KG1 (cell line): ENCODE results near the gene KDM2A.
"Not testable (repeated sequence)": the region's sequence is repeated elsewhere in the genome, so short reads cannot be mapped to it uniquely, and the experiment has no call there.

Experiments used
- DNase-seq: peaks from one replicate; lab custom pipeline; 2025; lab: John Stamatoyannopoulos, UW

KDM2A gene

GRCh38 chr11:67168911-67169310 lies 49.8 kb downstream of the KDM2A start:
- not testable (repeated sequence) for DNase-seq

DNA sequence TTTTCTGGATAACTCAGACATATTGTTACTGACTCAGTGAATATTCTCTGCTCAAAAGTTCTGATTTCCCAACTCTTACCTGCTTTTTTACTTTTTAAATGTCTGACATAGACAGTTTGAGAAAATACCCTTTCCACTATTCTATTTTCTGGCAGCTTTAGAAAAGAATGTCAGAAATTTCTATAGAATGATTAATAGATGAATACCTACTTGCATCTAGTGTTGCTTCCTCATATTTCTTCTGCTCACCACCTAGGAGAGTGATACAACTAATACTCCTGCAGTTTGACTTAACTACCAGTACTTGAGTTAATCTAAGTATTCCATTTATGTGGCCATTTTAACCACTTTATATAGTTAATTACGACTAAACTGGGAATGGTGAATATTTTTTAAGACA lies 55.2 kb downstream of the KDM2A start:
- no peak for DNase-seq

GRCh38 chr11:67177399-67178281 lies 58.6 kb downstream of the KDM2A start:
- no peak for DNase-seq

DNA sequence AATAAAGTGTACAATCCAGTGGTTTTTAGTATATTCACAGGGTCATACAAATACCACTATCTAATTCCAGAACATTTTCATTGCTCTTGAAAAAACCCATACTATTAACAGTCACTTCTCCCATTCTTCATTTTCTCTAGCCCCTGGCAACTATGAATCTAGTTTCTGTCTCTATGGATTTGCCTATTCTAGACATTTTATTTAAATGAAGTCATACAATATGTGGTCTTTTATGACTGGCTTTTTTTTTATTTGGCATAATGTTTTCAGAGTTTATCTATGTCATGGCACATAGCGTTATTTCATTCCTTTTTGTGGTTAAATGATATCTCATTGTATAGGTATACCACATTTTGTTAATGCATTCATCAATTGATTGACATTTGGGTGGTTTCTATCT lies 59.4 kb downstream of the KDM2A start:
- DNase-seq = no peak

- no peak for DNase-seq
Measured at GRCh38 chr11:67178878-67179277, 59.8 kb downstream of the KDM2A start.

- DNase-seq = no peak
Measured at GRCh38 chr11:67179892-67180490, 60.9 kb downstream of the KDM2A start.

GRCh38 chr11:67194096-67194495 lies 75.0 kb downstream of the KDM2A start:
- no peak for DNase-seq

GRCh38 chr11:67195971-67196456 lies 77.0 kb downstream of the KDM2A start:
- DNase-seq = no peak

DNA sequence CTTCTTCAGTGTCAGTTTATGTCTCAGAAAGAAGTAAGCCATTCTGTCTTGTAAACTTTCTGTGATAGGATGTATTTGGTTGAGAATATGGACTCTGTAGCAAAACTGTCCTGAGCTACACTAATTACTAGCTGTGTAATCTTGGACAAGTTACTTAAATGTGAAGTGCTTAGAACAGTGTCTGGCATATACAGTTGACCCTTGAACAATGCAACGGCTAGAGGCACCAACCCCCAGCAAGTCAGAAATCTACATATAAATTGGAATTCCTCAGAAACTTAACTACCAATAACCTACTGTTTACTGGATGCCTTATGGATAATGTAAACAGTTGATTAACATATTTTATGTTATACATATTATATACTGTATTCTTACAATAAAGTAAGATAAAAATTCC lies 78.5 kb downstream of the KDM2A start:
- no peak for DNase-seq

DNA sequence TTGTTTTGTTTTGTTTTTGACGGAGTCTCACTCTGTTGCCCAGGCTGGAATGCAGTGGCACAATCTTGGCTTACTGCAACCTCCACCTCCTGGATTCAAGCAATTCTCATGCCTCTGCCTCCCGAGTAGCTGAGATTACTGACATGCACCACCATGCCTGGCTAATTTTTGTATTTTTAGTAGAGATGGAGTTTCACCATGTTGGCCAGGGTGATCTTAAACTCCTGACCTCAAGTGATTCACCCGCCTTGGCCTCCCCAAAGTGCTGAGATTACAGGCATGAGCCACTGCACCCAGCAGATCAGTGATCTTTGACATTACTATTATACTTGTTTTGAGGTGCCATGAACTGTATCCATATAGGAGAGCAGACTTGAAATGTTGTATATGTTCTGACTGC lies 79.7 kb downstream of the KDM2A start:
- DNase-seq = not testable (repeated sequence)

GRCh38 chr11:67199751-67200150 lies 80.7 kb downstream of the KDM2A start:
- DNase-seq = no peak

DNA sequence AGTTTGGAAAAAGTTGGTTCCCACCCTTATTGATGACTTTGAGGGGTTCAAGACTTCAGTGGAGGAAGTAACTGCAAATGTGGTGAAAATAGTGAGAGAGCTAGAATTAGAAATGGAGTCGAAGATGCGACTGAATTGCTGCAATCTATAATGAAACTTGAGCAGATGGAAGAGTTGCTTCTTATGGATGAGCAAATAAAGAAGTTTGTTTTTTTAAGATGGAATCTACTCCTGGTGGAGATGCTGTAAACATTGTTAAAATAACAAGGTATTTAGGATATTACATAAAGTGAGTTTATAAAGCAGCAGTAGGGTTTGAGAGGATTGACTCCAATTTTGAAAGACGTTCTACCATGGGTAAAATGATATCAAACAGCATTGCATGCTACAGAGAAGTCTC lies 83.0 kb downstream of the KDM2A start:
- DNase-seq = no peak

DNA sequence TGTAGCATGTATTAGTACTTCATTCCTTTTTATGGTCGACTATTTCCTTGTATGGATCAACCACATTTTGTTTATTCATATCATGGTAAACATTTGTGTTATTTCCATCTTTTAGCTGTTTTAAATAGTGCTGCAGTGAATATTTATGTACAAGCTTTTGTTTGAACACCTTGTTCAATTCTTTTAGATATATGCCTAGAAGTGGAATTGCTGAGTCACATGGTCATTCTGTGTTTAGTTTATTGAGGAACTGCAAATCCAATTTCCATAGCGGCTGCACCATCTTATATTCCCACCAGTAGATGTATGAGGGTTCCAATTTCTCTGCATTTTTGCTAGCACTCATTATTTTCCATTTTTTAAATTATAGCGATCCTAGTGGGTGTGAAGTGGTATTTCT lies 85.8 kb downstream of the KDM2A start:
- no peak for DNase-seq

DNA sequence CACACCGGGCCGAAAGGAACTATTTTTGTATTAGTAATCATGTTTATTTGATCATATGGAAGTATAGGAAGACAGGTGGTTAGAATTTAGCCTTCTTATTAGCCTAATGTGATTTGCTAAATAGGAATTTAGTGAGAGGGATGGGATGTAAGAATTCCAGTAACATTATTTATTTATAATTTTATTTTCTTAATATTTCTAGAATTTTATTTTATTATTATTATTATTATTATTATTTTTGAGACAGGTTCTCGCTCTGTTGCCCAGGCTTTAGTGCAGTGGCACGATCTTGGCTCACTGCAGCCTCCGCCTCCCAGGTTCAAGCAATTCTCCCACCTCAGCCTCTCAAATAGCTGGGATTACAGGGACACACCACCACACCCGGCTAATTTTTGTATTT lies 90.2 kb downstream of the KDM2A start:
- not testable (repeated sequence) for DNase-seq

GRCh38 chr11:67211656-67212436 lies 92.8 kb downstream of the KDM2A start:
- no peak for DNase-seq

DNA sequence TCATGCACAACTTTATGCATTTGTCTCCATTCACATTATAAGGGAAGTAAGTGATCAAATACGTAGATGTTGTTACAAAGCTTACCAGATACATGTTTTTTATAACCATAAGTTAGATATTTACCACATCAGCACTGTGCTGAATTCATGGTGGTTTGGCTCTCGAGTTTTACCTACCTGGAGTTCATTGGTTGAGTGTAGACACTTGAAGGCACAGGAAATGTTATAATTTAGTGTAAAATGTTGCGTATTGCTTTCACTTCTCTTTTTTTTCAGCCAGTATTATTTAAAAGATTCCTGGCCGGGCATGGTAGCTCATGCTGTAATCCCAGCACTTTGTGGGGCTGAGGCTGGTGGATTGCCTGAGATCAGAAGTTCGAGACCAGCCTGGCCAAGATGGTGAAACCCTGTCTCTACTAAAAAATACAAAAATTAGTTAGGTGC lies 94.1 kb downstream of the KDM2A start:
- peak; percentile 11 for DNase-seq

DNA sequence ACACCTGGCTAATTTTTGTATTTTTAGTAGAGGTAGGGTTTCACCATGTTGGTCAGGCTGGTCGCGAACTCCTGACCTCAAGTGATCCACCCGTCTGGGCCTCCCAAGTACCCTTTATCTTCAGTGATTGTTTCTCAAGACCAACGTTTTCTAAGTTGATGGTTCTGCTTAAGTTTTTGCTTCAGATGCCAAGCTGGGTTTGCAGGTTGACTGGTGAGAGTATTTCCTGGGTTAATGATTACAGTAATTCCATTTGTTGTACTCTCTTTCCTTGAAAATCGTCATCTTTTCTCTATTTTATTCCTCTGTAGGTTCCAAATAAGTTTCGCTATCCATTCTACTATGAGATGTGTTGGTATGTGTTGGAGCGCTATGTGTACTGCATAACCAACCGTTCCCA lies 108.7 kb downstream of the KDM2A start:
- DNase-seq = no peak

DNA sequence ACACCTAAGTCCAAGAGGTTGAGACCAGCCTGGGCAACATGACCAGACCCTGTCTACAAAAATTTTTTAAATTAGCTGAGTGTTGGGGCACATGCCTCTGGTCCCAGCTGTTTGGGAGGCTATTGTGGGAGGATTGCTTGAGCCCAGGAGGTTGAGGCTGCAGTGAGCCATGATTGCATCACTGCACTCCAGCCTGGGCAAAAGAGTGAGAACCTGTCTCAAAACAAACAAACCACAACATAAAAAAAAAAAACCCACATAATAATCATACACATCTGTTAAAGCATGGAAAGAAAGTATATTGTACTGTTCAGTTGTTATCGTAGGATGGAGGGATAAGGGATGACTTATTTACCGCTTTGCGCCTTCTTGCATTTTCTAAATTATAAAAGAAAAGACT lies 111.3 kb downstream of the KDM2A start:
- no peak for DNase-seq

- no peak for DNase-seq
Measured at GRCh38 chr11:67230886-67231285, 111.8 kb downstream of the KDM2A start.

DNA sequence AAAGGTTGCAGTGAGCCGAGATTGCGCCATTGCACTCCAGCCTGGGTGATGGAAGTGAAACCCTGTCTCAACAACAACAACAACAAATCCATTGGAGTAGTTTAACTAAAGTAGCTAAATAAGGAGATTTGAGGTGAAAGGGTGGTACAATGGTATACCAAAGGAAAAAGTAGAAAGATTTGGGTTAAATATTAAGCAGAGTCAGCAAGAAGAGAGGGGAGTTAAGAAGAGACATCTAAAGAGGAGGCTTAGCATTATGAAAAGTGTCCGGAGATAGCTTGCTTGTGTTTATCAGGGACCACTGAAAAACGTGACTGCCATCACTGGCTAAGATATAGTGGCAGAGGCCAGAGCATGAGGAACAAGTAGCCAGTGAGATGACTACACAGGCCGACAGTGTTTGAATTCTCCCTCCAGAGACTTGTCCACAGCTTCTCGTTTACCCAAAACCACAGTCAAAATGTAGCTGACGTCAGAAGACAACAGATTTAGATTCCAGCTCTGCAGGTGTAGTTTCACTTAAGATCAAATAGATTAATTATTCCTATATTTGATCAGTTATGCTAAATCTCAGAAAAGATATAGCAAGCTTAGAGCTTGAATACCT lies 114.6 kb downstream of the KDM2A start:
- DNase-seq = no peak

DNA sequence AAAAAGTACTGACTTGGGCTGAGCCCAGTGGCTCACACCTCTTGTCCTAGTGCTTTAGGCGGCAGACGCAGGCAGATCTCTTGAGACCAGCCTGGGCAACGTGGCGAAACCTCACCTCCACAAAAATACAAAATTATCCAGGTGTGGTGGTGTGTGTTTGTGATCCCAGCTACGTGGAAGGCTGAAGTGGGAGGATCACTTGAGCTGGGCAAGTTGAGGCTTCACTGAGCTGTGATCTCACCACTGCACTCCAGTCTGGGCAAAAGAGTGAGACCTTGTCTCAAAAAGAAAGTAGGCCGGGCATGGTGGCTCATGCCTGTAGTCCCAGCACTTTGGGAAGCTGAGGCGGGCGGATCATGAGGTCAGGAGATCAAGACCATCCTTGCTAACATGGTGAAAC lies 115.5 kb downstream of the KDM2A start:
- not testable (repeated sequence) for DNase-seq

DNA sequence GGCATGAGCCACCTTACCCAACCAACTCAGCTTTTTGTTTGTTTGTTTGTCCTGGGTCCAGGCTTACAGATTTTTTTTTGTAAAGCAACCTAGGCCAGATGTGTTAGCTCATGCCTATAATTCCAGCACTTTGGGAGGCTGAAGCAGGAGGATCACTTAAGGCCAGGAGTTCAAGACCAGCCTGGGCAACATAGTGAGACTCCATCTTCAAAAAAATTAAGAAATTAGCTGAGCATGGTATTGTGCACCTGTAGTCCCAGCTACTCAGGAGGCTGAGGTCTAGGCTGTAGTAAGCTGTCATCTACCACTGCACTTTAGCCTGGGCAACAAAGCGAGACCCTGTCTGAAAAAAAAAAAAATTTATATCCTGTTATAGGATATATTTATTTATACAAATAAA lies 118.5 kb downstream of the KDM2A start:
- DNase-seq = no peak
